Activated effector memory CD4-positive, alpha-beta T cell treated with Interleukin-2 at 50 U/mL for 16 hours (primary cell): Measurements from ENCODE around the gene LARGE1.

Source experiments
- DNase-seq: peaks from one replicate; pipeline ENCODE4 v3.0.0-alpha.2; 2020

LARGE1 gene

DNA sequence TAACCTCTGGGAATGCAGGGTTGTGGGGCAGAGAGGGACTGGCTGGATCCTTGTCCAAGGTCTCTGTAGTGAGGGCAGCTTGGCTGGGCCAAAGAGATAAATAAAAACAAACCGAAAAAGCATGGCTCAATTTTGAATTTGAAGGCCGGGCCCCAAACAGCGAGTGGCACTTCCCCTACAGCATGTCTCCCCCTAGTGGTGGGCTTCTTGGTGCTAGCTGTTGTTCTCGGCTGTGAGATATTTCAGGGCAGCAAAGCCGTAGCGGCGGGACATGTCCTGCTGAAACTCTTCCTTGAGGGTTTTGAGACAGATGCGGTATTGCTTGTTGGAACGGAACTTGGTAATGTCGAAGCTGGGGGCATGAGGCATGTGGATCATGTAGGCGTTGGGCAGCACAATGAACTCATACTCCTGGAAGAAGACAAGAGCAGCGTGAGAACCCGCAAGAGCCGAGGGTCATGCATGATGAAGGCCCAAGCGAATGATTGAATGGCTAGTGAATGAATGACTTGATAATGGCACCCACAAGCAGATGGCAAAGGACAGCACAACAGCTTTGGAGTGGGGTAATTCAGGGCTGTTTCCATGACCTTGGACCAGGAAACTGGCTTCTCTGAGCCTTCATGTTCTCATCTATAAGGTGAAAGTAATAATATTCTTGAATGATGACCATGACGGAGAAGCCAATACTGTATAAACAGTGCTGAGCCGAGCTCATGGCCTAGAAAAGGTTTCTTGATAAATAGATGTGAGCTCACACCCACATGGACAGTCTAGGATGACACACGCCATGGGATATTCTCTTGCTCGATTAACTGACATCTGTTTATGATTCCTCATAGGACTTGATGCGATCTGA, 645.8 kb downstream of the LARGE1 start:
- DNase-seq, result no peak

GRCh38 chr22:33272871-33273270, 647.4 kb downstream of the LARGE1 start:
- DNase-seq, result no peak

GRCh38 chr22:33272180-33272579, 648.1 kb downstream of the LARGE1 start:
- DNase-seq, result no peak

GRCh38 chr22:33271390-33272161, 648.7 kb downstream of the LARGE1 start:
- DNase-seq, result no peak

- no peak for DNase-seq
These were observed 649.7 kb downstream of the LARGE1 start for GRCh38 chr22:33270596-33270995.

DNA sequence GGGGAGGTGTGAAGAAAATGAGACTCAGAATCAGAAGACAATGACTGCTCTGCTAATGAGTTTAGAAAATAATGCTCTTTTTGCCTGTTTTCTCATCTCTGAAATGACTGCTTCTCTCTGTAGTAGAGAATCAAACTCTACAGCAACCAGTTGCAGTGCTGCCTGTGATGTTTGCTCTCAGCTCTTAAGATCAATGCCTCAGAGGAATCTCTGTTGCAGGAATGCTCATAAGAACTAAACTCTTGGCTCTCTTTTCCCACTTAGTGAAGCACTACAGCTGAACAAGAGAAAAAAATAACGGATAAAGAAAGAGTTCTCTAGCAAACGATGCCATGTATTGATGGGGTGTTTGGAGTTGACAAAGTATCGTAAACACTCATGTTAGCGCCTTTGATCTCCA, 658.6 kb downstream of the LARGE1 start:
- no peak for DNase-seq

DNA sequence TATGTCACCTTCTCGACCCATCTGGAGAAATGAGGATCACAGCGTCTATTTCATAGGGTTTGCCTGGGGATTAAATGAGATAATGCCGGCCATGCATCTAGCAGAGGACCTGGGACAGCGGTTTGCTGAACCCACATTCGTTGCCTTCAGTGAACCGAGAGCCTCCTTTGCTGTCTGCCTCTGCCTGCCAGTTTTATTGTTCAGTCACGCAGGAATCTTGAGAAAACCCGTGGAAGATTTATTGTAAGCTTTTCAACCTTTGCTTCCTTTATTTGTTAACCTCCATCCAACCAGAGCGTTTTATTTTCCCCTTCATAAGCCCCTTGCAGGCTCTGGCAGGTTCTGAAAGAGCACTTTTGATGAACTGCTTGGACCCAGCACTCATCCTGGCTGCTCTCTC, 659.8 kb downstream of the LARGE1 start:
- DNase-seq, result no peak

DNA sequence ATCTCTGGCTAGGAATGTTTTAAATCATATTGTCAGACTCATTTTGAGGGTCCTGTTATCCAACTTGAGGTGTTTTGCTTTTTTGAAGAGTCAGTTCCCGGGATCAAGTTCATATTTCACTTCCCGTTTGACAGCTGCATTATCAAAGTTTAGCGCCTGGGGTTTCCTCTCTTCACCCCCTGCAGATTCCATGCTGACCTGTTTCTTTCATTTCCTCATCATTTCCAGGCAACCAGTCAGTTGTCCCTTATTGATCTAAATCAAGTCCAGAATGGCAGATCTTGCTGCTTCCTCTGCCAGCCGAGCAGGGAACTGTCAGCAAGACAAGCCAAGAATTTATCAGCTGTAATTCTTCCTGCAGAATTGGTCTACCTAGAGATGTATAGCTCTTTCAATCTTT, 664.5 kb downstream of the LARGE1 start:
- no peak for DNase-seq

- DNase-seq, result no peak
These were observed 671.3 kb downstream of the LARGE1 start for GRCh38 chr22:33248948-33249347.

- DNase-seq, result no peak
These were observed 672.5 kb downstream of the LARGE1 start for GRCh38 chr22:33247758-33248157.

GRCh38 chr22:33242078-33242477, 678.2 kb downstream of the LARGE1 start:
- no peak for DNase-seq

GRCh38 chr22:33240888-33241475, 679.3 kb downstream of the LARGE1 start:
- DNase-seq, result no peak

DNA sequence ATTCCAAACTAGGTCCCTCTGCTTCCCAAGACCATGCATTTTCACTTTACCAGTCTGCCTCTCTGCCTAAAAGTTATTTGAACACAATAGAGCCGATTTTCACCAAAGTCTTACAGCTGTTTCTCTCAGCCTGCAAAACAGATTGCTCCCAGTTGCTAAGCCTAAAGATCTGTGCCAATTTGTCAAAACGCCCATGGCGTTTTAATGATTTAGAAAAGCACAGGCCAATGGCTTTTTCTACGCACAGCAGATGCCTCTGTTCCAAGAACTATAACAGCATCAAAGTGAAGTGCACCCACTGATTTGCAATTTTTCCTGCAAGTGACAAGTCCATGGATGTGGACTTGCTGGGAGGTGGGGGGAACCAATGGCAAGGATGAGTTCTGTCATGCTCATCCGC, 688.2 kb downstream of the LARGE1 start:
- DNase-seq, result no peak

DNA sequence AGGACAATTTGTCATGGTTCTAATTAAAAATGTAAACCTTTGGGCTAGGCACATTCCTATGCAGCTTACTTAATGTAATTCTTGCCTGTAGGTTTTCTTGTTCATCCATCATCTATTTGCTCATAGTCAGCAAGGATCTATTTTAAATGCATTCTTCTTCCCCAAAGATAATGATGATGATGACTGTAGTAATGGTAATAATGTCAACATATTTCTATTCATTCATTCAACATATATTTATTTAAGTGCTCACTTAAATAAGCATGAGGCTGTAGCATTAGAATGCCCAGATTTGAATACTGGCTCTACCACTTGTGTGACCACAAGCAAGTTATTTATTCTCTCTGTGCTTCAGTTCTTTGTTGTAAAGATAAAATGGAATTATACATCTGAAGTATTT, 692.5 kb downstream of the LARGE1 start:
- no peak for DNase-seq

GRCh38 chr22:33224841-33225240, 695.4 kb downstream of the LARGE1 start:
- no peak for DNase-seq
